Hepatocyte (in vitro differentiated cells): ENCODE data around the gene ADCYAP1. TPM values are rescaled to one million over a fixed set of nuclear protein-coding genes. Genes with fewer than 3 reads are reported as not detected.

ENCODE experiments used
- DNase-seq: peaks from one replicate; pipeline ENCODE4 v3.0.0-alpha.2; 2016; ENCODE audit warnings: low spot score
- H2AFZ ChIP-seq: fragments of 200-600 bp; sonication (generic); 2 replicates; pipeline ENCODE4 v1.6.0; 2016; ENCODE audit warnings: antibody characterized with exemption, mild to moderate bottlenecking
- H3K27ac ChIP-seq: fragments of 200-600 bp; sonication (generic); 2 replicates; pipeline ENCODE4 v1.5.1; 2016; ENCODE audit warnings: mild to moderate bottlenecking
- H3K27me3 ChIP-seq: fragments of 200-600 bp; sonication (generic); 2 replicates; pipeline ENCODE4 v1.6.1; 2016
- H3K36me3 ChIP-seq: fragments of 200-600 bp; sonication (generic); replicated peaks from 2 replicates; pipeline ENCODE4 v1.5.1; 2016; ENCODE audit warnings: low read depth; ENCODE audit not compliant: insufficient read depth
- H3K4me1 ChIP-seq: fragments of 200-600 bp; sonication (generic); 2 replicates; pipeline ENCODE4 v1.5.1; 2016; ENCODE audit warnings: mild to moderate bottlenecking, moderate library complexity; ENCODE audit not compliant: insufficient read depth
- H3K4me2 ChIP-seq: fragments of 200-600 bp; sonication (generic); 2 replicates; pipeline ENCODE4 v1.6.0; 2016
- H3K4me3 ChIP-seq: fragments of 200-600 bp; sonication (generic); 2 replicates; pipeline ENCODE4 v1.5.1; 2016; ENCODE audit warnings: mild to moderate bottlenecking
- H3K79me2 ChIP-seq: fragments of 200-600 bp; sonication (generic); 2 replicates; pipeline ENCODE4 v1.6.0; 2017; ENCODE audit warnings: mild to moderate bottlenecking
- H3K9me2 ChIP-seq: fragments of 200-600 bp; sonication (generic); replicated peaks from 2 replicates; pipeline ENCODE4 v1.6.0; 2017; ENCODE audit warnings: mild to moderate bottlenecking; ENCODE audit not compliant: insufficient read depth
- H3K9me3 ChIP-seq: fragments of 200-600 bp; sonication (generic); 2 replicates; pipeline ENCODE4 v1.5.1; 2016; ENCODE audit warnings: low read depth, mild to moderate bottlenecking
- H4K20me1 ChIP-seq: fragments of 200-600 bp; sonication (generic); 2 replicates; pipeline ENCODE4 v1.6.0; 2016; ENCODE audit warnings: mild to moderate bottlenecking; ENCODE audit not compliant: insufficient read depth, poor library complexity, severe bottlenecking
- EZH2 ChIP-seq: fragments of 200-600 bp; sonication (generic); IDR thresholded peaks from 2 replicates; pipeline ENCODE4 v1.6.1; 2016; ENCODE audit warnings: antibody characterized with exemption, mild to moderate bottlenecking, borderline replicate concordance
- EZH2phosphoT487 ChIP-seq: fragments of 200-600 bp; sonication (generic); IDR thresholded peaks from one replicate; pipeline ENCODE4 v1.6.1; 2018; ENCODE audit warnings: antibody characterized with exemption, mild to moderate bottlenecking, low read depth, moderate library complexity; ENCODE audit not compliant: unreplicated experiment, severe bottlenecking
- WGBS: methylation state at CpG from one replicate; pipeline ENCODE4 v1.1.6; 2016; ENCODE audit warnings: low lambda C conversion rate; ENCODE audit errors: missing lambda C conversion rate; 5-methylcytosine and 5-hydroxymethylcytosine counted together
- polyA plus RNA-seq: library from polyadenylated mRNA; unstranded; fragments of >200 nt; fragmentation: Nextera tagmentation; extraction: Ambion mirVana; gene quantifications from 2 replicates; pipeline ENCODE4 v1.2.1, GENCODE V29; 2016
- total RNA-seq: library from RNA; depleted of rRNA; stranded (reverse); fragments of >200 nt; gene quantifications from 2 replicates; pipeline ENCODE4 v1.2.3, GENCODE V29; 2014
- TF ChIP-seq, protein P1 (sequence below): fragments of 200-600 bp; sonication (generic); IDR thresholded peaks from 2 replicates; pipeline ENCODE4 v1.5.1; 2016; ENCODE audit warnings: antibody characterized with exemption, mild to moderate bottlenecking; ENCODE audit not compliant: poor library complexity

Gene ADCYAP1
- total and polyA plus RNA-seq, 2 experiments from 2014 or later = 0.31 to 0.40 TPM

DNA sequence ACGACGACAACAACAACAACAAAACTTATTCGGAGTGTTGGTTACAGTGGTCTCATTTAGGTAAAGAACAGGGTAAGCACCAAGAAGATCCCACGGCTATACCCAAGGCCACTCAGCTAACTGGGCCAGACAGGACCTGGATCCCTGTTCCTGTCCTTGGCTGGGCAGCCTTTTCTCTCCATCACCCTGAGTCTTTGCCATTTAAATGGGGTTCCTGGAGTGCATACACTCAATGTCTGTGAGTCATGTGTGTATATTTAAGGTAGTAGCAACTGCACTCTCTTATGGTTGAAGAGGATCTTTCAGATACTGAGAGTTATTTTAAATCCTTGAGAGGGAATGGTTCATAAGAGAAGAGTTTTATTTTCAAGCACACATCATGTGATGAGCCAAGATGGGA, 35.3 kb downstream of the ADCYAP1 start:
- H3K4me2 ChIP-seq = no peak overlapping the region
- H2AFZ ChIP-seq = no peak overlapping the region
- no peaks in the 10 kb centered on the region for H3K36me3 ChIP-seq
- H3K4me3 ChIP-seq = no peak overlapping the region
- H4K20me1 ChIP-seq = no peaks in the 10 kb centered on the region
- H3K27me3 ChIP-seq = no peaks in the 10 kb centered on the region
- no peak for DNase-seq
- H3K4me1 ChIP-seq = no peaks in the 10 kb centered on the region
- H3K9me2 ChIP-seq = no peaks in the 10 kb centered on the region
- WGBS = 94% methylated on average over 4 of the region's 4 CpGs
- no peak overlapping the region for H3K27ac ChIP-seq
- H3K9me3 ChIP-seq = no peaks in the 10 kb centered on the region
- TF ChIP-seq, protein P1, sequence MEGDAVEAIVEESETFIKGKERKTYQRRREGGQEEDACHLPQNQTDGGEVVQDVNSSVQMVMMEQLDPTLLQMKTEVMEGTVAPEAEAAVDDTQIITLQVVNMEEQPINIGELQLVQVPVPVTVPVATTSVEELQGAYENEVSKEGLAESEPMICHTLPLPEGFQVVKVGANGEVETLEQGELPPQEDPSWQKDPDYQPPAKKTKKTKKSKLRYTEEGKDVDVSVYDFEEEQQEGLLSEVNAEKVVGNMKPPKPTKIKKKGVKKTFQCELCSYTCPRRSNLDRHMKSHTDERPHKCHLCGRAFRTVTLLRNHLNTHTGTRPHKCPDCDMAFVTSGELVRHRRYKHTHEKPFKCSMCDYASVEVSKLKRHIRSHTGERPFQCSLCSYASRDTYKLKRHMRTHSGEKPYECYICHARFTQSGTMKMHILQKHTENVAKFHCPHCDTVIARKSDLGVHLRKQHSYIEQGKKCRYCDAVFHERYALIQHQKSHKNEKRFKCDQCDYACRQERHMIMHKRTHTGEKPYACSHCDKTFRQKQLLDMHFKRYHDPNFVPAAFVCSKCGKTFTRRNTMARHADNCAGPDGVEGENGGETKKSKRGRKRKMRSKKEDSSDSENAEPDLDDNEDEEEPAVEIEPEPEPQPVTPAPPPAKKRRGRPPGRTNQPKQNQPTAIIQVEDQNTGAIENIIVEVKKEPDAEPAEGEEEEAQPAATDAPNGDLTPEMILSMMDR = no peak
- TF ChIP-seq EZH2 (no peak), EZH2phosphoT487 (no peak)
- H3K79me2 ChIP-seq = no peaks in the 10 kb centered on the region

DNA sequence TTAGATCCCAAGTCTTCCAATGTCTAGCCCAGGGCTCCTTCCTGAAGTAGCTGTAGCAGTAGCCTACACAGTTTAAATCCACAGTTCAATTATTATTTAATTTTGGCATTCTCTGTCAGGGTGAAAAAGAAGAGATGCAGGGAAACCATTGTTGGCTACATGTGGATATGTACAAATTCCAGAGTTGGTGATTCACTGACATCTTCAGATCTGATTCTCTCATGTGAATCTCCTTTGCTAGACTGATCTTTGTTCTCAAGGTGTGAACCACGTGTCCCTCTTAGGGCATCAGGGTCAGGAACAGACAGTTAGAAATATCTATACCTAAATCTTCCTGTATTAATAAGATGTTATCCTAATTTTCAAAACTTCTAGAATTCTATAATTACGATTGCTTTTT, 36.7 kb downstream of the ADCYAP1 start:
- Histone ChIP-seq H3K27ac (no peak overlapping the region), H3K4me3 (no peak overlapping the region), H3K4me2 (no peak overlapping the region), H3K36me3 (no peaks in the 10 kb centered on the region), H4K20me1 (no peaks in the 10 kb centered on the region), H3K79me2 (no peaks in the 10 kb centered on the region), H3K4me1 (no peaks in the 10 kb centered on the region), H3K9me2 (no peaks in the 10 kb centered on the region), H2AFZ (no peak overlapping the region), H3K9me3 (no peaks in the 10 kb centered on the region), H3K27me3 (no peaks in the 10 kb centered on the region)
- WGBS = 83% methylated on average over 2 of the region's 2 CpGs
- no peak for DNase-seq
- TF ChIP-seq EZH2phosphoT487 (no peak), EZH2 (no peak)
- TF ChIP-seq, protein P1 = no peak

DNA sequence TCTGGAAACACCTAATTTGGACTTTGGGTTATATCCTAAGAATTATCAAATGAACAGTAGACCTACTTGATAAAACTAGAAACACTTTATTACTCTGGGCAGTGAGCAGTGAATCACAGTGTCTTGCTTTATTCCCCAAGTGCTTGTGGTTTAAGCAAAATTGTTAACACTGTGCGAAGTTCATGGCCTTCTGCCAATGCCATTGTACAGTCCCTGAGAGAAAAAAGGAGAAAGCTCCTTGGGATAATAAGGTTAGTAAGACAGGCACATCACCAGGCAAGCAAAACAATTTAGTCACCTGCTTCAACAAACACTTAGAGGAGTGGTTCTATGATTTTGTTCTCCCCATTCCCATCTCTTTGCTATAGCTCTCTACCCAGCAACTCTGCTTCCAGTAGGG, 39.8 kb downstream of the ADCYAP1 start:
- H3K4me3 ChIP-seq = no peak overlapping the region
- H3K27me3 ChIP-seq = no peaks in the 10 kb centered on the region
- TF ChIP-seq, protein P1 = no peak
- TF ChIP-seq EZH2 (no peak), EZH2phosphoT487 (no peak)
- WGBS = 75% methylated on average over 1 of the region's 1 CpG
- H3K27ac ChIP-seq = no peak overlapping the region
- H2AFZ ChIP-seq = no peak overlapping the region
- no peaks in the 10 kb centered on the region for H3K9me3 ChIP-seq
- H3K4me2 ChIP-seq = no peak overlapping the region
- no peaks in the 10 kb centered on the region for H3K4me1 ChIP-seq
- DNase-seq = no peak
- no peaks in the 10 kb centered on the region for H3K36me3 ChIP-seq
- no peaks in the 10 kb centered on the region for H3K9me2 ChIP-seq
- H4K20me1 ChIP-seq = no peaks in the 10 kb centered on the region
- no peaks in the 10 kb centered on the region for H3K79me2 ChIP-seq
